Endothelial cell of umbilical vein (primary cell): ENCODE results near the gene MACF1. TPM values are rescaled to one million over a fixed set of nuclear protein-coding genes. Genes with fewer than 3 reads are reported as not detected.
"Not testable (repeated sequence)": the region's sequence is repeated elsewhere in the genome, so short reads cannot be mapped to it uniquely, and the experiment has no call there.

Source experiments
- BruUV-seq: library from RNA; stranded (reverse); fragments of 400-500 nt; replicated peaks from 2 replicates; lab custom pipeline; 2021; lab: Mats Ljungman, UMichigan
- CTCF ChIA-PET: fragments of 300-600, 350-600 bp; sonication (Branson Sonifier 250); formaldehyde crosslinking; loops from one replicate; lab custom pipeline; 2021; ENCODE audit warnings: antibody characterized with exemption, inconsistent platforms; lab: Charles Lee
- POLR2A ChIA-PET: fragments of 300-600, 350-600 bp; sonication (Branson Sonifier 250); formaldehyde crosslinking; loops from one replicate; lab custom pipeline; 2021; ENCODE audit warnings: antibody characterized with exemption, inconsistent platforms; lab: Charles Lee
- DNase-seq: peaks from one replicate; pipeline ENCODE4 v3.0.0-alpha.2; 2011; ENCODE audit warnings: low read depth, low spot score
- FAIRE-seq: peaks from 2 replicates; lab custom pipeline; 2011; peaks lifted over from hg19 to GRCh38; lab: Jason Lieb, UNC
- H2AFZ ChIP-seq: 2 replicates; pipeline ENCODE4 v1.6.0; 2012; ENCODE audit warnings: low read depth, low read length, control low read depth, inconsistent platforms
- H3K27ac ChIP-seq: 2 replicates; pipeline ENCODE4 v1.5.1; 2011; ENCODE audit warnings: low read depth, mild to moderate bottlenecking, control low read depth, low read length, moderate library complexity; ENCODE audit not compliant: insufficient read depth
- H3K27me3 ChIP-seq, 2 experiments: 2 replicates each; pipeline versions ENCODE4 v1.6.0 to v1.6.1; 2011; ENCODE audit warnings: low read length in 2 of 2, mixed read lengths in 1 of 2; ENCODE audit not compliant: control insufficient read depth in 2 of 2, insufficient read depth in 2 of 2
- H3K36me3 ChIP-seq, 2 experiments: 2 replicates in 1 of 2; 3 replicates in 1 of 2; pipeline ENCODE4 v1.5.1; 2011; ENCODE audit warnings: low read length in 2 of 2, mild to moderate bottlenecking in 1 of 2, moderate library complexity in 1 of 2; ENCODE audit not compliant: control insufficient read depth in 2 of 2, insufficient read depth in 2 of 2; ENCODE audit errors: extremely low read depth in 1 of 2
- H3K4me1 ChIP-seq: 3 replicates; pipeline ENCODE4 v1.5.1; 2011; ENCODE audit warnings: mild to moderate bottlenecking, low read length; ENCODE audit not compliant: control insufficient read depth, insufficient read depth; ENCODE audit errors: extremely low read depth
- H3K4me2 ChIP-seq: 2 replicates; pipeline ENCODE4 v1.6.1; 2011; ENCODE audit warnings: low read length, control low read depth, mixed read lengths; ENCODE audit not compliant: insufficient read depth
- H3K4me3 ChIP-seq, 3 experiments: fragments of 200-600 bp in 1 of 3; sonication (generic), shearing (Covaris generic) in 1 of 3; replicated peaks in 1 of 3; 2 replicates each; pipeline ENCODE4 v1.5.1; 2011 to 2016; ENCODE audit warnings: control low read depth in 3 of 3, low read length in 3 of 3, mild to moderate bottlenecking in 2 of 3, inconsistent platforms in 1 of 3, low read depth in 1 of 3, moderate library complexity in 1 of 3; ENCODE audit not compliant: insufficient read depth in 1 of 3
- H3K79me2 ChIP-seq: 2 replicates; pipeline ENCODE4 v1.6.0; 2012; ENCODE audit warnings: low read length, inconsistent platforms; ENCODE audit not compliant: control insufficient read depth, insufficient read depth
- H3K9ac ChIP-seq: replicated peaks from 2 replicates; pipeline ENCODE3; 2011; ENCODE audit warnings: low read length, control low read depth; ENCODE audit not compliant: insufficient read depth; ENCODE audit errors: extremely low read depth
- H3K9me1 ChIP-seq: replicated peaks from 3 replicates; pipeline ENCODE4 v1.6.0; 2011; ENCODE audit warnings: mild to moderate bottlenecking, low read length; ENCODE audit not compliant: control insufficient read depth, insufficient read depth; ENCODE audit errors: extremely low read depth
- H3K9me3 ChIP-seq: replicated peaks from 2 replicates; pipeline ENCODE4 v1.5.1; 2012; ENCODE audit warnings: low read length, inconsistent platforms; ENCODE audit not compliant: control insufficient read depth, insufficient read depth
- H4K20me1 ChIP-seq: replicated peaks from 2 replicates; pipeline ENCODE3; 2011; ENCODE audit warnings: mild to moderate bottlenecking, low read length; ENCODE audit not compliant: control insufficient read depth, insufficient read depth; ENCODE audit errors: extremely low read depth
- CTCF ChIP-seq, 2 donors: IDR thresholded peaks; 1 replicate in 1 of 2; 2 replicates in 1 of 2; pipeline ENCODE4 v1.5.1; 2011; ENCODE audit warnings: low read length in 2 of 2, mild to moderate bottlenecking in 2 of 2, moderate library complexity in 2 of 2, control low read depth in 1 of 2, inconsistent platforms in 1 of 2, low read depth in 1 of 2; ENCODE audit not compliant: insufficient read depth in 1 of 2; ENCODE audit errors: extremely low read depth in 1 of 2
- EZH2 ChIP-seq: IDR thresholded peaks from 2 replicates; pipeline ENCODE4 v1.6.1; 2012; ENCODE audit warnings: borderline replicate concordance, low read depth, mild to moderate bottlenecking, moderate library complexity, low read length, inconsistent platforms; ENCODE audit not compliant: severe bottlenecking
- FOS ChIP-seq: IDR thresholded peaks from 2 replicates; pipeline ENCODE4 v1.6.1; 2011; ENCODE audit warnings: mild to moderate bottlenecking, low read length, moderate library complexity, borderline replicate concordance; ENCODE audit not compliant: insufficient read depth
- GATA2 ChIP-seq: IDR thresholded peaks from 2 replicates; pipeline ENCODE4 v1.7.0; 2011; ENCODE audit warnings: low read depth, mild to moderate bottlenecking, moderate library complexity, mixed read lengths, low read length; ENCODE audit not compliant: insufficient read length, insufficient read depth
- JUN ChIP-seq: IDR thresholded peaks from 2 replicates; pipeline ENCODE4 v1.6.1; 2011; ENCODE audit warnings: borderline replicate concordance, low read depth; ENCODE audit not compliant: insufficient read length, insufficient read depth
- MAX ChIP-seq: IDR thresholded peaks from 2 replicates; pipeline ENCODE4 v1.6.1; 2011; ENCODE audit not compliant: insufficient read depth, insufficient read length
- MYC ChIP-seq: IDR thresholded peaks from one replicate; pipeline ENCODE4 v1.6.1; 2011; ENCODE audit warnings: mild to moderate bottlenecking, low read depth, low read length
- POLR2A ChIP-seq: IDR thresholded peaks from 2 replicates; pipeline ENCODE4 v1.6.1; 2012; ENCODE audit warnings: low read depth, mild to moderate bottlenecking, control low read depth, low read length
- POLR2AphosphoS5 ChIP-seq: IDR thresholded peaks from 2 replicates; pipeline ENCODE4 v1.6.1; 2012; ENCODE audit warnings: low read depth, mild to moderate bottlenecking, control low read depth, low read length, moderate library complexity; ENCODE audit not compliant: insufficient read depth
- dilution Hi-C: fragments of 300-500 bp; cut with MboI; formaldehyde crosslinking; loops from one replicate; pipeline ENCODE4 v1.15.0; 2019; ENCODE audit warnings: low sequenced_read_pairs; ENCODE audit not compliant: extremely low pct_ligation_motif_present
- intact Hi-C: fragments of 100-400 bp; cut with micrococcal nuclease; formaldehyde crosslinking; loops from one replicate; pipeline ENCODE4 v1.10.0; 2022
- polyA plus RNA-seq, 4 experiments: library from polyadenylated mRNA; depleted of rRNA in 3 of 4; stranded (reverse) in 3 of 4; unstranded in 1 of 4; fragments of >200 nt; gene quantifications; 2 replicates each; pipeline versions ENCODE4 v1.2.1 to v1.2.3, GENCODE V29; 2011 to 2012; ENCODE audit warnings: missing spikeins in 1 of 4
- total RNA-seq: library from RNA; stranded (reverse); gene quantifications from 2 replicates; pipeline ENCODE4 v1.2.3, GENCODE V29; 2021

The MACF1 gene
- total and polyA plus RNA-seq, 2 donors (not counting 3 experiments of a cell fraction or from before 2014, with no cell fraction given), result 122 to 587 TPM

GRCh38 chr1:39501666-39502065 lies 297.2 kb downstream of the MACF1 start:
- Histone ChIP-seq H3K36me3 (no peaks in the 10 kb centered on the region), H3K4me3 (no peak overlapping the region), H3K9me3 (no peaks in the 10 kb centered on the region), H3K9ac (no peak overlapping the region), H3K27ac (no peak overlapping the region), H3K79me2 (no peaks in the 10 kb centered on the region), H3K4me2 (no peak overlapping the region), H3K27me3 (no peaks in the 10 kb centered on the region), H3K4me1 (no peaks in the 10 kb centered on the region), H3K9me1 (no peaks in the 10 kb centered on the region), H4K20me1 (no peaks in the 10 kb centered on the region), H2AFZ (no peak overlapping the region)
- TF ChIP-seq MAX (no peak), MYC (no peak), JUN (no peak), EZH2 (no peak), POLR2AphosphoS5 (no peak), CTCF (IDR thresholded peaks at IDR 0.05; ENCODE audit: extremely low read depth in 1 of 2, insufficient read depth in 1 of 2, low read depth in 1 of 2, low read length in 2 of 2) (no peak), FOS (no peak), POLR2A (no peak), GATA2 (no peak)
- FAIRE-seq, result no peak
- dilution Hi-C loops, result no loop called here
- BruUV-seq, result no TSS peak
- ChIA-PET CTCF (no interaction called here), POLR2A (no interaction called here)
- no peak for DNase-seq
- intact Hi-C loops, result no loop called here

- H3K36me3 ChIP-seq, intact Hi-C loops, CTCF ChIA-PET: not testable (repeated sequence)
Observed at GRCh38 chr1:39504436-39504835, 299.9 kb downstream of the MACF1 start.

More at GRCh38 chr1:39504436-39504835, 299.9 kb downstream of the MACF1 start:
- H3K4me2 ChIP-seq, POLR2A ChIA-PET, BruUV-seq, H3K4me1 ChIP-seq, H3K79me2 ChIP-seq, H3K9ac ChIP-seq, H3K9me1 ChIP-seq, DNase-seq, H3K27me3 ChIP-seq, H3K27ac ChIP-seq, H2AFZ ChIP-seq, H3K4me3 ChIP-seq, FAIRE-seq, H3K9me3 ChIP-seq, dilution Hi-C loops, H4K20me1 ChIP-seq: not testable (repeated sequence)
